Nephron (organoid): ENCODE data around the gene MRPL18.
A peak's percentile ranks its signal among the peaks of the same experiment; 100 is the strongest.

ENCODE experiments used
- H3K27ac Mint-ChIP-seq, 3 experiments: 2 replicates each; pipeline ENCODE4 v1.8.0; 2020; ENCODE audit warnings: mixed read lengths in 3 of 3, mild to moderate bottlenecking in 2 of 3, moderate library complexity in 1 of 3
- H3K27me3 Mint-ChIP-seq: 2 replicates; pipeline ENCODE4 v1.8.0; 2021; ENCODE audit warnings: low read depth, mild to moderate bottlenecking, moderate library complexity, mixed read lengths
- H3K36me3 Mint-ChIP-seq: 2 replicates; pipeline ENCODE4 v1.8.0; 2020; ENCODE audit warnings: low read depth, mixed read lengths
- H3K4me1 Mint-ChIP-seq: 2 replicates; pipeline ENCODE4 v1.8.0; 2020; ENCODE audit warnings: mixed read lengths
- H3K4me3 Mint-ChIP-seq, 3 experiments: 2 replicates each; pipeline ENCODE4 v1.8.0; 2020; ENCODE audit warnings: mild to moderate bottlenecking in 3 of 3, mixed read lengths in 3 of 3, moderate library complexity in 2 of 3
- H3K9me3 Mint-ChIP-seq: 2 replicates; pipeline ENCODE4 v1.8.0; 2020; ENCODE audit warnings: mixed read lengths
- TF ChIP-seq, protein P1 (sequence below), 3 experiments: fragments of 200-600 bp; sonication (generic); IDR thresholded peaks; one replicate each; pipeline ENCODE4 v1.5.0; 2021; ENCODE audit warnings: antibody characterized with exemption in 3 of 3; ENCODE audit not compliant: unreplicated experiment in 3 of 3

The MRPL18 gene

DNA sequence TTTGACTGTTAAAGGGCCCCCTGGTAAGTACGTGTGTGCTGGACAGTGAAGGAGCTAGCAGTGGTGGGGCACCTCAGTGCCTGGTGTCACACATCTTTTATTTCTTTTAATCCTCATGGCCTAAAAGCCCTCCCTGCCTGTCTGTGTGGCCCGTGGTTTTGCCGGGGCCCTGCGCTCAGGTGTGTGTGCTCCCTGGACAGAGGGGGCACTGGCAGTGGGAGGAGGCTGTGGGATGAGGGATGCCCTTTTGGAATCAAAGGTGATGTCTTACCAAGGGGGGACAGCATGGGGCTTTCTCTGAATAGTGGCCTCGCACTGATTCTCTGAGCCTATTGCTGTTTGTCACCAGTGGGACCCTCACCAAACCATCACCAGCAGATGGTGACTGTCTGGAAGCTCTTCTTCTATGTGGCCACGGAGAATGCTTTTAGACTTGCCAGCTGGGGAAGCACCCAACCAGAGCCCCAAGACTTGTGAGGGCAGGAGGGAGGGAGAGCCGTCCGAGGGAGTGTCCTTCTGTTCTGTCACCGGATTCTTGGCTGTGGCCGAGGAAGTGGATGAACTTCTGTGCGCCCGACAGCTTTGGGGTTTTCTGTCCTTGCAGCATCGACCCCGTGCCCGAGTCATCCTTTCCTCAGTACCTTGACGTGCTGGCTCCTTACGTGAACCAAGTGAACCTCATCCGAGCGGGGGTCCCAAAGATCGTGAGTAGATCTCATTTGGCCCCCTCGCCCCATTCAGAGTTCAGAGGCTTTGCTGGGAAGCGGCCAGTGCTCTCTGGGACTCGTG, 27.9 kb downstream of the MRPL18 start:
- TF ChIP-seq, protein P1, sequence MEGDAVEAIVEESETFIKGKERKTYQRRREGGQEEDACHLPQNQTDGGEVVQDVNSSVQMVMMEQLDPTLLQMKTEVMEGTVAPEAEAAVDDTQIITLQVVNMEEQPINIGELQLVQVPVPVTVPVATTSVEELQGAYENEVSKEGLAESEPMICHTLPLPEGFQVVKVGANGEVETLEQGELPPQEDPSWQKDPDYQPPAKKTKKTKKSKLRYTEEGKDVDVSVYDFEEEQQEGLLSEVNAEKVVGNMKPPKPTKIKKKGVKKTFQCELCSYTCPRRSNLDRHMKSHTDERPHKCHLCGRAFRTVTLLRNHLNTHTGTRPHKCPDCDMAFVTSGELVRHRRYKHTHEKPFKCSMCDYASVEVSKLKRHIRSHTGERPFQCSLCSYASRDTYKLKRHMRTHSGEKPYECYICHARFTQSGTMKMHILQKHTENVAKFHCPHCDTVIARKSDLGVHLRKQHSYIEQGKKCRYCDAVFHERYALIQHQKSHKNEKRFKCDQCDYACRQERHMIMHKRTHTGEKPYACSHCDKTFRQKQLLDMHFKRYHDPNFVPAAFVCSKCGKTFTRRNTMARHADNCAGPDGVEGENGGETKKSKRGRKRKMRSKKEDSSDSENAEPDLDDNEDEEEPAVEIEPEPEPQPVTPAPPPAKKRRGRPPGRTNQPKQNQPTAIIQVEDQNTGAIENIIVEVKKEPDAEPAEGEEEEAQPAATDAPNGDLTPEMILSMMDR (IDR thresholded peaks at IDR 0.05; ENCODE audit: unreplicated experiment in 3 of 3) = no peak
- no peaks in the 10 kb centered on the region for H3K36me3 Mint-ChIP-seq
- no peak overlapping the region for H3K4me3 Mint-ChIP-seq
- peaks cover 8% of the 10 kb centered on the region for H3K27me3 Mint-ChIP-seq
- H3K4me1 Mint-ChIP-seq = no peaks in the 10 kb centered on the region
- no peak overlapping the region for H3K27ac Mint-ChIP-seq
- peaks cover 2% of the 10 kb centered on the region for H3K9me3 Mint-ChIP-seq

DNA sequence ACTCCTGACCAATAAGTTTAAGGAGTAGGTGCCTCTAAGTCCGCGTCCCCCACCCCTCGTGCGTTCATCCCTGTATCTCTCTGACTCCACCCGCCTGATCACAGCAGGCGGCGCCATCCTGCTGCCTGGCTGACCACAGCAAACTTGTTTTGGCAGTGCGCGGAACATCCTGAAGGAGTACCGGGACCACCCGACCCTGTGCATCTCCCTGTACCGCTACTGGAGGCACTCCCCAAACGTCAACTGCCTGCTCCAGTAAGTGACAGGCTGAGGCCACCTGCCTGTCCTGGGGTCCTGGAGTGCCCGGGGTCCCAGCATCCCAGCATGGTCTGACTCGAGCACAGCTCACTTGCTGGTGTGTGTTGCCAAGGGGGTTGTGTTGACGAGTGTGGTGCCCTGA, 28.8 kb downstream of the MRPL18 start:
- Mint-ChIP-seq H3K4me3 (no peak overlapping the region), H3K27ac (no peak overlapping the region), H3K4me1 (peaks cover 3% of the 10 kb centered on the region), H3K36me3 (no peaks in the 10 kb centered on the region), H3K9me3 (peaks cover 2% of the 10 kb centered on the region), H3K27me3 (peaks cover 8% of the 10 kb centered on the region)
- TF ChIP-seq, protein P1 (IDR thresholded peaks at IDR 0.05; ENCODE audit: unreplicated experiment in 3 of 3) = no peak

DNA sequence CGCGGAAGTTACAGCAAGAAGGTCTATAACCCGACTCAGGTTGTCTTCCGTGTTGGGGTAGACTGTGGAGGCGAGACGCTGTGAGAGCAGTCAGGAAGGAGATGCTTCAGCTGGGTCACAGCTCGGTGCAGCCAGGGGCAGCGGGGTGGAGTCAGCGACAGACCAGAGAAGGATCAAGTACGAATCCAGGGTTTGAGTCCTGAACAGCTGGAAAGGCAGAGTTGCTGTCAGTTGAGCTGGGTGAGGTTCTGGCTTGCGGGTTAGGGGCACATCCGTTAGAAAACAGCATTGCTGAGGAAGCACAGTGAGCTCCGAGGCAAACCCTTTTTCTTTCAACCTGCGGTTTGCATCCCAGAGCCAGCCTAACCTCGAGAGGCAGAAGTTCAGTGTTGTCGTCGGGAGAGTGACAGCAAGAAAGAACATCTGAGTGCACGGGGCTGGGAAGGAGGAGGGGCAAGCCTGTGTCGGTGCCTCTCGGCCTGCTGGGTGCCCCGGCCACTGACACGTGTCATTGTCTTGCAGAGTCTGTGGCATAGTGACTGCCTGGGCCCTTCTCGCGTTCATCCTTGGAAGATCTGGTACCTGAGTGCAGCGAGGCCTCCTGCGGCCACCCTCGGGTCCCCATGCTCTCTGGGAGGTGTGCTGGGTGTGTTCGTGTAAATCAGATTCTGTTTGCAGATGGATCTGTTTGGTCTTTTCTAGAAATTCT, 29.8 kb downstream of the MRPL18 start:
- H3K36me3 Mint-ChIP-seq = no peaks in the 10 kb centered on the region
- TF ChIP-seq, protein P1 (IDR thresholded peaks at IDR 0.05; ENCODE audit: unreplicated experiment in 3 of 3) = no peak
- H3K9me3 Mint-ChIP-seq = peaks cover 2% of the 10 kb centered on the region
- peak overlapping the region in 1 of 3 experiments; percentile 20 for H3K4me3 Mint-ChIP-seq
- peaks cover 6% of the 10 kb centered on the region for H3K4me1 Mint-ChIP-seq
- H3K27me3 Mint-ChIP-seq = peaks cover 8% of the 10 kb centered on the region
- no peak overlapping the region for H3K27ac Mint-ChIP-seq

DNA sequence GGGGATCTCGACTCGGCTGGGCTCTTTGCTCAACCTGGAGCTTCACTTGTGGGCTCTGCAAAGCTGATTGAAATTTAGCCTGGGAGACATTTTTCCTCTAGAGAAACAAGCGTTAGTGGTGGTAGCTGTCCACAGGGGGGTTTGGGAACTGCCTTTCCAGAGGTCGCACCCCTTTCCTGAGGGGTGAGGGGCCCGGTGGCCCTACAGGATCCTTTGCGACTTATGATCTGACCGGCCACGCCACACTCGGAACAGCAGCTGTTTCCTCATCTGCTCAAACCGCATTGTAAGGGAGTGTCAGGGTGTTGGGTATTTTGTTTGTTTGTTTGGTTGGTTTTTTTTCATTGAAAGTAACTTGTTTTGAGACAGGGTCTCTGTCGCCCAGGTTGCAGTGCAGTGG, 30.9 kb downstream of the MRPL18 start:
- peaks cover 2% of the 10 kb centered on the region for H3K9me3 Mint-ChIP-seq
- H3K27me3 Mint-ChIP-seq = peaks cover 8% of the 10 kb centered on the region
- peaks cover 6% of the 10 kb centered on the region for H3K4me1 Mint-ChIP-seq
- H3K36me3 Mint-ChIP-seq = no peaks in the 10 kb centered on the region
- H3K27ac Mint-ChIP-seq = no peak overlapping the region
- H3K4me3 Mint-ChIP-seq = no peak overlapping the region
- TF ChIP-seq, protein P1 (IDR thresholded peaks at IDR 0.05; ENCODE audit: unreplicated experiment in 3 of 3) = no peak

DNA sequence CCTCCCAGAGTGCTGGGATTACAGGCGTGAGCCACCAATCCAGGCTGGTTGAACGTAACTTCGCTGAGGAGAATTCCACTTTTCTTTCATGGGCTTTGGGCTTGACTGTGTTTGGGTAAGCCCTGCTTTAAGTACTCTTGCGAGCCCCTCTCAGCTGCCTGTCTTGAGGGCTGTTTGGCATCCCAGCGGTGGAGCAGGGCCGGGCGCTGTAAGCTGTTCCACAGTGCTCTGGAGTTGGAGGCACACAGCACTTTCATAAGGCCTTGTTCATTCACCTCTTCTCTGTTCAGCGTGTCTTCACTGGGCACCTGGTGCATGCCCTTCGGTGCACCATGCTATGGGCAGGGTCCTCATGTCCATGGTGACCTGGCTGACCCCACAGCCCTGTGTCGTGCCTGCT, 31.5 kb downstream of the MRPL18 start:
- H3K4me1 Mint-ChIP-seq = peaks cover 6% of the 10 kb centered on the region
- H3K36me3 Mint-ChIP-seq = no peaks in the 10 kb centered on the region
- TF ChIP-seq, protein P1 (IDR thresholded peaks at IDR 0.05; ENCODE audit: unreplicated experiment in 3 of 3) = no peak
- H3K9me3 Mint-ChIP-seq = peaks cover 2% of the 10 kb centered on the region
- no peak overlapping the region for H3K27ac Mint-ChIP-seq
- H3K27me3 Mint-ChIP-seq = peaks cover 8% of the 10 kb centered on the region
- H3K4me3 Mint-ChIP-seq = no peak overlapping the region
